ENCODE measurements around the gene COPG1. TPM values are rescaled to one million over a fixed set of nuclear protein-coding genes. Genes with fewer than 3 reads are reported as not detected.

The COPG1 gene
- total RNA-seq, 6 experiments from 2014 or later: 316 to 393 (median 342) TPM

GRCh38 chr3:129312671-129313414 lies 63.4 kb downstream of the COPG1 start:
- H3K27me3 Mint-ChIP-seq (ENCODE audit: insufficient read depth): peaks cover 4% of the 10 kb centered on the region
- no peaks in the 10 kb centered on the region for H3K9me3 Mint-ChIP-seq
- H3K27ac Mint-ChIP-seq: peak overlapping the region; percentile 81
- H3K36me3 Mint-ChIP-seq (ENCODE audit: low read depth): no peaks in the 10 kb centered on the region
- H3K4me3 Mint-ChIP-seq: no peak overlapping the region
- peaks cover 24% of the 10 kb centered on the region for H3K4me1 Mint-ChIP-seq (ENCODE audit: low read depth)
- no peak for TF ChIP-seq CTCF (IDR thresholded peaks at IDR 0.05)
- DNase-seq: no peak

GRCh38 chr3:129313415-129313664 lies 63.9 kb downstream of the COPG1 start:
- H3K27me3 Mint-ChIP-seq (ENCODE audit: insufficient read depth): peaks cover 4% of the 10 kb centered on the region
- peaks cover 24% of the 10 kb centered on the region for H3K4me1 Mint-ChIP-seq (ENCODE audit: low read depth)
- no peaks in the 10 kb centered on the region for H3K36me3 Mint-ChIP-seq (ENCODE audit: low read depth)
- TF ChIP-seq CTCF (IDR thresholded peaks at IDR 0.05): no peak
- peak overlapping the region; percentile 81 for H3K27ac Mint-ChIP-seq
- DNase-seq: no peak
- peak overlapping the region; percentile 92; the same call in 1 of the 2 replicates for H3K4me3 Mint-ChIP-seq
- no peaks in the 10 kb centered on the region for H3K9me3 Mint-ChIP-seq

GRCh38 chr3:129313665-129314385 lies 64.4 kb downstream of the COPG1 start:
- Mint-ChIP-seq H3K27me3 (ENCODE audit: insufficient read depth) (peaks cover 4% of the 10 kb centered on the region), H3K27ac (peak overlapping the region; percentile 81), H3K4me3 (peak overlapping the region; percentile 92), H3K4me1 (ENCODE audit: low read depth) (peaks cover 24% of the 10 kb centered on the region), H3K36me3 (ENCODE audit: low read depth) (no peaks in the 10 kb centered on the region), H3K9me3 (no peaks in the 10 kb centered on the region)
- peak; percentile 39 for DNase-seq
- TF ChIP-seq CTCF (IDR thresholded peaks at IDR 0.05): no peak

GRCh38 chr3:129314386-129315222 lies 65.2 kb downstream of the COPG1 start:
- Mint-ChIP-seq H3K27ac (peak overlapping the region; percentile 81), H3K27me3 (ENCODE audit: insufficient read depth) (peaks cover 4% of the 10 kb centered on the region), H3K4me3 (peak overlapping the region; percentile 92), H3K36me3 (ENCODE audit: low read depth) (no peaks in the 10 kb centered on the region), H3K4me1 (ENCODE audit: low read depth) (peaks cover 24% of the 10 kb centered on the region), H3K9me3 (no peaks in the 10 kb centered on the region)
- TF ChIP-seq CTCF (IDR thresholded peaks at IDR 0.05): peak; percentile 65
- DNase-seq: peak; percentile 85

- TF ChIP-seq CTCF (IDR thresholded peaks at IDR 0.05): no peak
- no peak for DNase-seq
- H3K27ac Mint-ChIP-seq: peak overlapping the region; percentile 87
- no peaks in the 10 kb centered on the region for H3K9me3 Mint-ChIP-seq
- H3K4me3 Mint-ChIP-seq: peak overlapping the region; percentile 92
- H3K36me3 Mint-ChIP-seq (ENCODE audit: low read depth): no peaks in the 10 kb centered on the region
- H3K4me1 Mint-ChIP-seq (ENCODE audit: low read depth): peaks cover 24% of the 10 kb centered on the region
- peaks cover 4% of the 10 kb centered on the region for H3K27me3 Mint-ChIP-seq (ENCODE audit: insufficient read depth)
These were observed 66.0 kb downstream of the COPG1 start for GRCh38 chr3:129315223-129315997.
